Stimulated activated CD4-positive, alpha-beta T cell treated with anti-CD3 and anti-CD28 coated beads, Interleukin-15, amount 100 ng/mL, for 24 hours (primary cell): Measurements from ENCODE around the gene PCK2.
"Not testable (repeated sequence)": the region's sequence is repeated elsewhere in the genome, so short reads cannot be mapped to it uniquely, and the experiment has no call there.

Source experiments
- DNase-seq: peaks from one replicate; pipeline ENCODE4 v3.0.0-alpha.2; 2020

The PCK2 gene

GRCh38 chr14:24098229-24098926 is 4.3 kb downstream of the PCK2 start:
- DNase-seq = no peak

GRCh38 chr14:24098927-24099813 is 5.1 kb downstream of the PCK2 start:
- DNase-seq = no peak

GRCh38 chr14:24100197-24100981 is 6.3 kb downstream of the PCK2 start:
- DNase-seq = no peak

- DNase-seq = no peak
These were observed 6.9 kb downstream of the PCK2 start for GRCh38 chr14:24100982-24101494.

- no peak for DNase-seq
These were observed 8.4 kb downstream of the PCK2 start for GRCh38 chr14:24102357-24103048.

- DNase-seq = no peak
These were observed 9.3 kb downstream of the PCK2 start for GRCh38 chr14:24103451-24103850.

- DNase-seq = not testable (repeated sequence)
These were observed 11.6 kb downstream of the PCK2 start for GRCh38 chr14:24105609-24106239.

- DNase-seq = no peak
These were observed 12.7 kb downstream of the PCK2 start for GRCh38 chr14:24106672-24107271.

GRCh38 chr14:24108336-24108874 is 14.3 kb downstream of the PCK2 start:
- DNase-seq = no peak

- no peak for DNase-seq
These were observed 15.9 kb downstream of the PCK2 start for GRCh38 chr14:24110060-24110459.

GRCh38 chr14:24110523-24110922 is 16.4 kb downstream of the PCK2 start:
- DNase-seq = no peak

GRCh38 chr14:24113379-24113800 is 19.3 kb downstream of the PCK2 start:
- no peak for DNase-seq

- peak; percentile 86 for DNase-seq
These were observed 19.9 kb downstream of the PCK2 start for GRCh38 chr14:24113801-24114531.

GRCh38 chr14:24114532-24115421 is 20.7 kb downstream of the PCK2 start, which contains the start of the genes DCAF11 and NRL:
Gene DCAF11, plus strand, starts transcription at chr14:24114777. Its CDS starts 818 bp downstream, at chr14:24115595.
Gene NRL, minus strand, starts transcription at chr14:24114949. Its CDS starts 32,101 bp downstream, at chr14:24082848.
- peak; percentile 99 for DNase-seq

GRCh38 chr14:24115422-24116127 is 21.5 kb downstream of the PCK2 start:
- no peak for DNase-seq

- no peak for DNase-seq
These were observed 22.2 kb downstream of the PCK2 start for GRCh38 chr14:24116128-24116814.

- DNase-seq = no peak
These were observed 23.1 kb downstream of the PCK2 start for GRCh38 chr14:24117179-24117578.

GRCh38 chr14:24119691-24120090 is 25.6 kb downstream of the PCK2 start:
- no peak for DNase-seq
